GM21528 (cell line): ENCODE data around the gene KIAA0232.

Source experiments
- ATAC-seq: cut with Tn5 transposase; IDR thresholded peaks from one replicate; pipeline ENCODE4 v1.9.1; 2021; ENCODE audit warnings: mild to moderate bottlenecking, moderate library complexity; ENCODE audit not compliant: unreplicated experiment, low FRiP score

Gene KIAA0232

DNA sequence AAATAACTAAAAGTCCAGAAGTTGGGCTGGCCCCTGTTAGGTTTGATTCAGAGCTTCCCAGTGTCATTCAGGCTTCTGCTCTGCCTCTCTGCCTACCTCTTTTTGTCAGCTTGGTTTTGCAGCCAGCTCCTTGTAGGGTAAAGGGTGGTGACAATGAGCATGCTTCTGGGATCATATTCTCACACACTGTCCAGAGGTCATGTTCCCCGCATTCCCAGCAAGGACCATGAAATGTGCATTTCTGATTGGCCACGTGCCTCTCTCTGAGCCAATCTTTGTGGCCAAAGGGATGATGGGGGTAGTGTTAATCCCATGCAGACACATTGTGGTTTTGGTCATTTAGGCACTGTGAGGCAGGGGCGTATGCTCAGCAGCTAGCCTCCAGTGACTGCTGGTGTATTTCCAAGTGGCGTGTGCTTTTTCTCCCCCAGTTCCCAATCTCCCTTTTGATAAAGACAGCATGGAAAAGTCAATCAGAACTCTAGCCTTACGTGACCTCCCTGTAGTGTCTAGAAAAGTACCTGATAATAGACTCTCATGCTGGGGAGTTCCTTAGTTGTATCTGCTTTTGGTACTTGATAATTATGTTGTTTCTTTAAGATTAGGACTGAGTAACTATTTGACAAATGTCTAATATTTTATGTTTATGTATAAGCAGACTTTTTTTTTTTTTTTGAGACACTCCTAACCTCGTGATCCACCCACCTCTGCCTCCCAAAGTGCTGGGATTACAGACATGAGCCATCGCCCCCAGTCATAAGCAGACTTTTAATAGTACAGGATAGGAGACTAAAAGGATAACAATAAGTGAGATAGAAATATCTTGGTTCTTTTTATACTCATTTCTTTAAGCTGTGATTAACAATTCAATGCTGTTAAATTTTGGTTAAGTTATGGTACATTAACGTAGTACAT, 57.8 kb downstream of the KIAA0232 start:
- no peak for ATAC-seq

DNA sequence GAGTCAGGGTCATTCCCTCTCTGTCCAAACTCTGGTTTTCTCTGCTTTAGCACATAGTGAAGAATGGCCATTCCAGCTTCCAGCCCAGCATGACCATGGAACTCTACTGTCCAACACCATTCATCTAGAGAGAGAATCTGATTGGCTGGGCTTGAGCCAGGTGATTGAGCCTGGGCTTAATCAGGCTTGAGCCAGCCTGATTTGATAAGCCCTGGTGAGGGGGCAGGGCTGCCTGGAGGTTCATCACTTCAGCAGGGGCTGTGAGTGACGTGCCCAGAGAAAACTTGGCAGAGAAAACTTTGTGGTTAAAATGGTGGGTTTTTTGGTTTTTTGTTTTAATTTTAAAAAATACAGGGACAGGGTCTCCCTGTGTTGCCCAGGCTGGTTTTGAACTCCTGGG, 62.5 kb downstream of the KIAA0232 start:
- no peak for ATAC-seq

DNA sequence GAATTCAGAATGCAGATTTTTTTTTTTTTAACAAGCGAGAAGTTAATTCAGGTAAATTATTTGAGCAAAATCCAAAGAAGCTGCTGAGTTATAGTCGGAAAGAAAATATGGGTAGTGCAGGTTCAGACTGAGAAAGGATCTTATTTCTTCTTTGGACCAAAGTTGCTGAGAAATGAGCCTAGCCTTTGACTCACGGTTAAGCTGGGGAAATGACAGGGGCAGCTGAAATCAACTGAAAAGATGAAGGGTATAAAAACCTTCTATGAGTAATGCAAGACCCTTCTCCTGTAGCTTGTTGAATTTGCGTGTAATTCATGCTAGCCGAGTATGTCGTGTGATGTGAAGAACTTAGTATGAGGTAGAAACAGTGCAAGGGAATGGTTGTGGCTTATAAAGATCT, 63.0 kb downstream of the KIAA0232 start:
- no peak for ATAC-seq

DNA sequence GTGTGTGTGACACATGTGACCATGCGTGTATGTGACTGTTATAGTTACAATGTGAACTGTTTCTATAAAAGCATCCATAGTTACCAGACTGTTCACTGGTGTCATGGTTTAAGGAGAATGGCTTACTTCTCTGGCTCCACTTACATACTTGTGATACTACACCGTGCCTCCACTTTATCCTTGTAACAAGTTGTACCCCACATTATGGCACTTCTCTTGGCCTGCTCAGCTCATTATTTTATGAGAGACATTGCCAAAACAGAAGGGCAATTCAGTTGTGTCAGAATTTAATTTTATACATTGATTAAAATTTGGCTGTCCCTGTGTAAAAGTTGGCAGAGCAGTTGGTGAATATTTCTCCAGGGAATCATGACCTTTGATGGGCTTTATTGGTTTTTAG, 64.7 kb downstream of the KIAA0232 start:
- ATAC-seq: no peak

DNA sequence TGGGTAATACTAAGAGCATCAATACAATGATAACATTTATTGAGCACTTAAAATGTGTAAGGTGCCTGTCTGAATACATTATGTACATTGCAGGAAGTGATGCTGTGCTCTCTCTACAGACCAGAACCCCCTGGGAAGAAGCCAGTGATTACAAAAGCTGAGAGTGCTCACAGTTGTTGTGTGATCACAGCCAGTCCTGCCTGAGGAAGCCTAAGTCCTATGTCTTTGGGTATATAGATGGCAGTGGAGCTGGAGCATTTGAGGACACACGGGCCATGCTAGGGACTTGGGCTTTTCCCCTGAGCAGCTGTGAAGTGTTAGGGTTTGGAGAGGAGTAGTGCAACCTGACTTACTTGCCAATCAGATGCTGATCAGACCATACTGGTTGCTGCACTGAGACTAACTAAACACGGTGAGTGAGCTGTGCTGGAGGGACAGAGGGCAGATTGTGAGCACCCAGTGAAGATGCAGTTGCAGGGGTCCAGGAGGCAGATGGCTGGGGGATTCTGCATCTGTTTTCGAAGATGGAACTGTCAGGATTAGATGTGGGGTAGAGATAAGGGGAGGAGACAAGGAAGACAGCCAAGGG, 66.3 kb downstream of the KIAA0232 start:
- no peak for ATAC-seq

DNA sequence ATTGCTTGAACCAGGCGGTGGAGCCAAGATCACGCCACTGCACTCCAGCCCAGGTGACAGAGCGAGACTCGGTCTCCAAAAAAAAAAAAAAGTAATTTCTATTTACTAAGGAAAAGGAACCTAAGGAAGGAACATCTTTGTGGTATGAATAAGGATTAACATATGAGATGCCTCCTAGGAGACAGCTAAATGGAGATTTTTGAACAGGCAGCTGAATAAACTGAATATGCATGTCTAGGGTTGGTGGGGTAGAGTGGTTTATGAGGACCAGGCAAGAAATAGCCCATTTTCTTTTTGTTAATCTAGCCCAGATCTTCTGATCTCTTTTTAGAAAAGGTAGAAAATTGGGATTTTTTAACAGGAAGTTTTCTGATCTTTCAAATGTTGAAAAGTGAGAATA, 67.2 kb downstream of the KIAA0232 start:
- no peak for ATAC-seq

DNA sequence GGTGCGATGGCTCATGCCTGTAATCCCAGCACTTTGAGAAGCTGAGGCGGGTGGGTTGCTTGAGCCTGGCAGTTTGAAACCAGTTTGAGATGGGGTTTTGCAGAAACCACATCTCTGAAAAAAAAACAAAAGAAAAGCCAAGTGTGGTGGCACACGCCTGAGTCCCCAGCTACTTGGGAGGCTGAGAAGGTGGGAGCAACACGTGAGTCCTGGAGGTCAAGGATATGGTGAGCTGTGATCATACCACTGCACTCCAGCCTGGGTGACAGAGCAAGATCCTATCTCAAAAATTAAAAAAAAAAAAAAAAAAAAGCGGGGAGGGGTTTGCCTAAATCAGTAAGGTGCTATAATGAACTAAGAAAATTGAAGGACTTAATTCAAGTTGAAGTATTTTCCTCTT, 68.9 kb downstream of the KIAA0232 start:
- no peak for ATAC-seq

DNA sequence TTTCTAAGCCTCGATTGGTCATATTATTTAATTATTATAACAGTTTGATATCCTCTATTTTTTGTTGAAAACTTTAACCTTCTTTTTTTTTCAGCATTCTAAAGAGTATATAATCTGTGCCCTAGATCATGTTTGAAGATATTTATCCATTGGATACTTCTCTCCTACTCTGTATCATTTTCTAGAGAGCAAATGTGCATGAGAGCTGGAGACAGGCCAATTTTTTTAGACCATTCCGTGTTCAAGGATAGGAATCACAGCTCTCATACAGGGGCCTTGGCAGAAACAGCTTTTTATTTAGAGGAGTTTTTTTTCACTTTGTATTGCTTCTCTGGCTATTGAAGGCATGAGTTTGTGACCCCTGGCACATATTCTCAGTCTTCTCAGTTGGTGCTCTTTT, 69.4 kb downstream of the KIAA0232 start:
- no peak for ATAC-seq

DNA sequence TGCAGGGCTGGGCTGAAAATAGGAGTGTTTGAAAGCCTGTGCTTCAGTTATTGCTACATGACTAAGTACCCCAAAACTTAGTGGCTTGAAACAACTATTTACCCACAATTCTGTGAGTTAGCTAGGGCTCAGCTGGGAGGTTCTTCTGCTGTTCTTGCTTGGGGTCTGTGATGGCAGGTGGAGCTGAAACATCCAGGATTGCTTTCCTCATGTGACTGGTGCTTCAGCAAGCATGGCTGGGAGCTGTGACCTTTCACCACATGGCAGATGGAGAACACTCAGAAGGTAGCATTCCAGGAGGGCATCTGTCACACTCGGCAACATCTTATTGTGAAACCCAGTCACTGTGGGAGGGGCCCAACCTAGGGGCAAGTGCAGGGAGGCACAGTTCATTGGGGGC, 70.1 kb downstream of the KIAA0232 start:
- no peak for ATAC-seq

DNA sequence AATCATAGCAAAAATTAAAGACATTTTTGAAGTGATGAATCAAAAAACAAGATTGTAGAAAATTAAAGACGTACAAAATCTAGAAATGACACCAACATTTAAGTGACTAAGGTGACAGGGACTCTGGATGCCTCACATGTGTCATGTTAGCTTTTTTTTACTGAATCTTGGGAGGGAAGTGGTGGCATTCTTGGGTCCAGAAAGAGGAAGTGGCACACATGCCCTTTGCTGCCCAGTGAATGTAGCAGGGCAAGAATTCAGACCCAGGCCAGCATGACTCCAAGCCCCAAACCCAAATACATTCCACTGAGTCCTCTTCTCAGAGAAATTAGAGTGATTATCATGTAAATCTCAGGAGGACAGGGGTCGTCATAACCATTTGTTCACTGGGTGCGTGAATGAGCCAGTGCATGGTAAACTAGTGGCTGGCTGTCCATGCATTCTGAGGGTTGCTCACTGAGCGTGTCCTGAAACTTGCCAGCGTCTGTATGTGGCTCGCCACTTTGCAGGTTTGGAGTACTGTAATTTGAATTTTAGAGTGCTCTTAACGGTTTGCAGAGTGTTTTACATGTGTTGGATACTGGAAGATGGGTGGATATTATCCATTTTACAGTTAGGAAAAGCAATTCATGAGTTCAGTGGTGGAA, 71.7 kb downstream of the KIAA0232 start:
- ATAC-seq: no peak

DNA sequence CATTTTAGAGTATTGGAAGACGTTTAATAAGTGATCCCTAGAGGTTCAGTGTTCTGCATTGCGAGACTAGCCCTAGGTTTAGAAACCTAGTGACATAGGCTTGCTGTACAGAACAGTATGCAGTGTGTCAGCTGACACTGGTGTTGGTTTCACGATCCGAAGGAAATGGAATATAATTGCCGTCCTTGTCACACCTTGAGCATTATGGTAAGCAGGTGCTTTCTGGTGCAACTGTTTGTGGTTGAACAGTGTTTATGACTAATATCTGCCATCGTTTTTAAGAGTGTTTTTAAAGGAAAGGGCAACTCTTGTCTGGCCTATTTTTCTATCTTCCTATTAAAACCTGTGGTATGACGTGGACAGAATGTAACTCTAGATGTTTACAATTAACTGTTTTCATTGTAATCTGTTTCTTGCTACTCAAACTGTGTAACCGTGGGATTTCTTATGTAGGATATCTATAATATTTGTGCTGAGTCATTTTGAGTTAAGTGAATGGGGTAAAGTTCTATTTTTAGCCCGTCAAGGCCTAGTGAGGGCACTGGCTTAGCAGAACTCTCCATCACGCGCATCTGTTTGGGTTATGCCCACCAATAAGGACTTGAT, 73.3 kb downstream of the KIAA0232 start:
- ATAC-seq: peak; percentile 93

DNA sequence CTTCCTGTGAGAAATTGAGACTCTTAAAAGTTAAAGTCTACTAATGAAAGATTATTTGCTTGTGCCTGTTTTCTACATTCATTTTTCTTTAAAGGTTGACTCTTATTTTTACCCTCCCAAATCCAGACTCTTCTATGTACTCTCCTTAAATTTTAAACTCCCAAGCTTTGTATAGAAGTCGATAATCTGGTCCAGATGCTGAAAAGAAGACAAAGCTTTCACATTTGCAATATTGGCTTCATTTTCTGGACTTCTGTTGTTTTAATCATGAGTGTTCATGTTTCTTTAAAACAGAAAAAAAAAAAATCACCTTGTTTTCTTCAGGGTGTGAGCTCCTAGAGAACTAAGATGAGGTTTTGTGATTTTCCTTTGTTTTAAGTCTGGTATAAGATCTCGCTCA, 73.9 kb downstream of the KIAA0232 start:
- no peak for ATAC-seq

DNA sequence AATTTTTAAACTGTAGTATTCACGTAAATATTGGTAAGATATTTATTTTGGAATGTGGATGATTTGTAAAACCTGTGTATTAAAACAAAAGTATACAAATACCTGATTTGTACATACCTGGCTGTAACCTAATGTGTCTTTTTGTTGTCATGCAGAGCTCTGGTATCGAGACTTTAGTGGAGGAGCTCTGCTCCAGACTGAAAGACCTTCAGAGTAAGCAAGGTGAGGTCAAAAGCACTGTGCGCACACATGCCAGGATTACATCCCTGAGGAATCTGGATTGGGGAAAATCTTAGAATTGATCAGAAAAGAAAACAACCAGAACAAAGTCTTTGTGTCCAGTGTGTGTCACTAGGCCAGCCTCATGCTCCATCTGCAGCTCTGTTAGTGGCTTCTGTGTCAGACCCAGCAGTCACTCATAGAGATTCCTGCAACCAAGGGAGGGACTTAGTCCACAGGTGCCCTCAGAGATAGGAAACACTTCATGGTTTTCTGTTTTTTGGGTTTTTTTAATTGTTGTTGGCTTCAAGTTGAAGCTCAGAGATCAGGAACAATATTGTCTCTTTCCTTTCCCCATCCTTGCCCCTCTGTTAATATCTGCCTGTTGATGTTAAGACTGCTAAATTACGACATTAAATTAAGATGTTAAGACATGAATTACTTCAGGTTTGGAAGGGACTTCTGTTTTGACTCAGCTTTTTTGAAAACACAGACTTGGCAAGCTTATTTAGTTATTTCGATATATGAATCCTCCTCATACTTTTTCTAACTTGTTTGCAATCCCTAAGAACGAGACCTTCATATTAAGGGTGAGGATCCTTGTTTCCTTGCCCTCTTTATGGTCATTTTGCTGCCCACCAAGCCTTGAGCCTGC, 74.7 kb downstream of the KIAA0232 start:
- no peak for ATAC-seq

DNA sequence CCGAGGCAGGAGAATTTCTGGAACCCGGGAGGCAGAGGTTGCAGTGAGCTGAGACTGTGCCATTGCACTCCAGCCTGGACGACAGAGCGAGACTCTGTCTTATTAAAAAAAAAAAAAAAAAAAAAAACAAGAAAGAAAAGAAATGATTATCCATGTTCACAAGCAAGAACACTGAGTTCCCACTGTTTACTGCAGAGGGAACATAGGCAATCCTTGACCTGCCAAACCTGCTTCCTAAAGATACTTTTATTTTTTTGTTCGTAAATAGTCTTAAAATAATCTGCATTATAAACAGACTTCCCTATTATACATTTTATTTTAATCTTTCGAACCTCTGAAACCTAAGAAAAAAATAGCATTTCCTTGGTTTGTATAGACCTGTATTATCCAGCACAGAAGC, 76.5 kb downstream of the KIAA0232 start:
- no peak for ATAC-seq

DNA sequence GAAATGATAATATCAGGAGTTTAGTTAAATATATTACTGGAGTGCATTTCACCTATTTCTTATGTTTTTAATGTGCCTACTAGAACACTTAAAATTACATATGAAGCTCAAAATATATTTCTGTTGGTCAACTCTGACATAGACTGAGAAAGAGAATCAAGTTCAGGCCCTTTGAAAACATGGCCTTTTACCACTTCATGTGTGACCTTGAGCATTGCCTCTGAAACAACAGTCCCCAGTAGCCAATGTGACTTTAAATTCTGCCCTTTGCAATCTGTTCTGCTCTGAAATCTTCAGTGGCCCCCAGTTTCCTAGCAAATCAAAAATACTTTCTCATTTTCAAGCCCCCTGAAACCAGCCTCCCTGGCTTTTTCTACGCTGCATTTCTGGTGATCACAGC, 77.0 kb downstream of the KIAA0232 start:
- ATAC-seq: no peak

DNA sequence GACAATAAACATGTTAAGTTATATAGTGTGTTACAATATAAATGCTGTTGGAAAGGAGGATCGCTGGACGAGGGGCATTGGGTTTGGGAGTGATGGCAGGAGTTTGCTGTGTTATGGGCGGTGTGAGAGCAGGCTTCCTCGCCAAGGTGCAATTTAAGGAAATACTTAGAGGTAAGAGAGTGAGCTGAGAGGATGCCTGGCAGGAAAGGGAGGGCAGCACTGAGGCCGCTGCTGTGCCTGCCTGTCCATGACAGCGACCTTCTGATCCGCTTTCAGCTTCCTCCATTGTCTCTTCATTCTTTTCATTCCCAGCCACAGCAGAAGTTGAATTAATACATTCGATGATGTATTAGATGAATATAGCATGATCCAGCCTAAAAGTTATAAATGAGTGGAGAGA, 85.9 kb downstream of the KIAA0232 start:
- ATAC-seq: no peak

DNA sequence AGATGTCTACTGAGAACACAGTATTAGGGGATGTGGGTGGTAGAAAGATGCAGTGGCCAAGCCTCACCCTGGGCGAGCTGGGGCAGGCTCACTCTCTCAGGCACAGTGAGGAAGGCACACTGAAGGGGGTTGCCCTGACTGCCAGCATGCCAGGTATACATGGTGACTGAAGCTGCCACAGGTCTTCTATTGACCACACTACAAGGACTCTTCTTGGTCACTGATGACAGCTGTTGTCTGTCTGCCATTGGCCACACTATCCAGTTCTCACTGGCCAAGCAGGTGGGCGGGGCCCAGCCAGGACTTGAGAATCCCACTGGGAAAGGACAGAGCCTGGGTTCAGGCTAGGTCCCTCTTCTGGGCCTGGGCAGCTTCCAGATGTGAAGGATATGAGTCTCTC, 87.4 kb downstream of the KIAA0232 start:
- ATAC-seq: no peak

DNA sequence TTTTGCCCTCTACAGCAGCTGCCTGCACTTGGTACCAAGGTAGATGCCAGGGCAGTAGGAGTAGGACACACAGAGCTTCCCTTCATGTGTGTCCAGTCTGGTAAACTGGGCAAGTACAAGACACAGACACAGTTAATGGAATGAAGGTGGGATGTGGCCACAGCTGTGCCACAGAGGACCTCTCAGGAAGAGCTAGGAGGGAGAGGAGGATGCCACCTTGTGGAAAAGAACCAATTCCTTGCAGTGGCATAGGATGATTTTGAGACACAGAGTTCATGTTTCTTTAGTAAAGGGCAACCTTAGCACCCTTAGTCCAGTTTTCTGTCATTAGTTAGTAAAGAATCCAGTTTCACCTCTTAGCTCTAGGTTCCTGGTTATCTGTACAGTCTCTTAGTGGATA, 90.8 kb downstream of the KIAA0232 start:
- ATAC-seq: no peak

DNA sequence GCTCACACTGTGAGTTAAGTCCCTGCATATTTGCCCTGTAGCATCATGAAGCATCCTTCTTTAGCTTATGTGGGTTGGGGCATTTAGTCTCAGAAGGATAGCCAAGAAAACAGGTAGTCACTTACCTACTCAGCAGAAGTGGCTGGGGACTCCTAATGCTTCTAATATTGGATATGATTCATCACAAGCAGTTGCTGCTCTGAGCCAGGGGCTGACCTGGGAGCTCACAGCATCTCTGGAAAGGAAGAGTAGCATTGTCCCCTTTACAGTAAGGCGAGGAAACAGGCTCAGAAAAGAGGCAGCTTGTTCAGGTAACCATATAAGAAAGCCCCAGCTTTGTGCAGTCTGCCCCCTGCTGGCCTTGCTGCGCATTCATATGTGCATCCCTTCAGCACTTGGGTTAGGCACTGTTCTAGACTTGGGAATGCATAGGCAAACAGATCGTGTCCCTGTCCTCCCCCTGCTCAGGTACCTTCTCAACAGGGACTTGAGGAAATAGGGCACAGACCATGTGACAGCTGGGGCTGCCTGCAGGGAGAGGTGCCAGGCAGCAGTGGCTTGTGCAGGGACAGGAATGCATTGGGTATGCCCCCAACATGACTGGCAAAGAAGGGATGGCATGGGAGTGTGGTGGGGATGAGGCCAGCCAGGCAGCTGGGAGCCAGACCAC, 91.4 kb downstream of the KIAA0232 start:
- peak; percentile 69 for ATAC-seq

DNA sequence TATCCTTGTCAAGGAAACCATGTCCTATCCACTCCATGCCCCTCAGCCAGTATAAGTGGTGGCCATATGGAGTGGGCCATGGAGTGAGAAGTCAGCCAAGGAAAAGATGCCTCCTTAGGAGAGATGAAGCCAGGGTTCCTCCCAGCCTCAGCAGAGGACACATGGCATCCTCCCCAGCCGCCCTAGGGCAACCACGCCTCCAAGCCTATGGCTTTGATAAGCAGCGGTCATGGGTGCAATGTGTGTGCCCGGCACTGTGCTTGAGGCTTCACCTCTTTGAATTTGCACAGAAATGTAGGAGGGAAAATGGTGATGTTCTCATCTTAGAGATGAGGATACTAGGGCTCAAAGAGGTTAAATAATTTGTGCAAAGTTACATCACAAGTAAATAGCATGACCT, 92.5 kb downstream of the KIAA0232 start:
- ATAC-seq: no peak
